T47D (cell line): ENCODE measurements around the gene PKIB.
A peak's percentile ranks its signal among the peaks of the same experiment; 100 is the strongest.

Experiments
- DNase-seq, 2 experiments: peaks; one replicate each; pipeline versions ENCODE4 v3.0.0 to v3.0.0-alpha.2; 2011 to 2012; ENCODE audit warnings: low read depth in 1 of 2, low spot score in 1 of 2
- JUND ChIP-seq: IDR thresholded peaks from 2 replicates; pipeline ENCODE4 v1.6.1; 2012; ENCODE audit warnings: low read depth
- in situ Hi-C: cut with HindIII; loops from 2 replicates; pipeline ENCODE4 v1.10.0; 2016; ENCODE audit warnings: low sequenced_read_pairs, low pct_unique_long_range_greater_than_20kb

PKIB gene

DNA sequence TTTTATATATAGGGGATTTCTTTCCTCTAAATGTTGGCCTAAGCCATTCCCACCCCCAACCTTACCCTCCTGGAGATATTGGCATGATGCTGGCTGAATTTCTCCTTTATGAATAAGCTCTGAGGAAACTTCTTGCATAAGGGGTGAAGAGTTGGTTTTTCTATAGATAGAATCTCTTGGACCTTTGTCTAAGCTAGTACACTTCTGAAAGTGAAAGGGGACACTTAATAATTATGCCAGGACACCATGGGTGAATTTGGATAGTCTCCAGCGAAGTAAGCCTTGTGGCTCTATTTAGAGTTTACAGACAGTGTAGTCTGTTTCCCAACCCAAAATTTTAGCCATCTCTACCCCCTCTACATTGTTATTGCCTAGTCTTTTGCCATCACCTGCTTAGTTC lies 142.3 kb downstream of the PKIB start:
- in situ Hi-C loops: no loop called here
- no peak for TF ChIP-seq JUND

DNA sequence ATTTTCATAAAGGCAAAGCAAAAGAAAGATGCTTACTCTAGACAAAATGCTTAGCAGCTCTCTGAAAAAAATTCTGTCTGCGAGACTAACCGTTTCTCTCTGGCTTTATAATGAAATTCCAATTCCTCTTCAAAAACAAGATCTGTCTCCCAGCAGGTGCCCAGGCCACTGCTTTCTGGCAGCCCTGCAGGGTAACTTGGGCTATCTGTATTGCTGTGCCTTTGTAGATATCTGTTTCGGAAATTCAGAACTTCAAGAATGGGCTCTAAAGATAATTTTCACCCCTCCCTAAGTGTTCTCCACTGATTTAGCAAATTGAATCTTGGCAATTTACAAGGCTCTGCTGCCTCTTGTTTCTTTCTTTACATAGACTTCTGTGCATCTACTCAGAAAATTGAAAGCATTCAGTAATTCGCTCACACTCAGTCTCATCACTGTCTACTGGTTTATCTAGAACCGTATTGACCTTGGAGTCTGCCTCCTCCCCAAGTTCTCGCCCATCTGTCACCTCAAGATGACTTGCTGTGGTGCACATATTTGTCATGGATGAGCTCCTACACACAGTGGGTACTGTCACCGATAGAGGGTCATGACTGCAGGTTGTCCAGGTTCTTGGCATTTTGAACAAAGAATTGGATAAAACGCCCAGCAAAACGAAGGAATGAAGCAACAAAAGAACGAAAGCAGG lies 142.9 kb downstream of the PKIB start:
- no peak for DNase-seq

More for the DNA sequence above, 142.3 kb downstream of the PKIB start:
- DNase-seq: no peak

DNA sequence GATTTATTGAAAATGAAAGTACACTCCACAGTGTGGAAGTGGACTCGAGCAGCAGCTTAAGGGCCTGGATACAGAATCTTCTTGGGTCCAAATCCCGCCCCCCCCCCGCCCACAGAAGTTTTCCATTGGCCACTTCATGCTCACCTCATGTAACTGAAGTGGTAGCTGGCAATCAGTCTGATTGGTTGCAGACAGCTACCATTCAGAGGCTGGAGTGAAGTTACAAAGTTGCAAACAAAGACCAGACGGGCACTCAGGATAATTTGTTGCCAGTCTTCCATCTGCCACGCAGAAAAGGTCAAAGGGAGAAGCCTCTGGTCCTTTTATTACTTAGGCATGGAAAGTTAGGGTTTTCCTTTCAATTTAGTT lies 143.5 kb downstream of the PKIB start:
- in situ Hi-C loops: no loop called here
- no peak for TF ChIP-seq JUND
- peak in 1 of 2 experiments; percentile 42 for DNase-seq

More for the DNA sequence above, 142.9 kb downstream of the PKIB start:
- no peak for TF ChIP-seq JUND
- in situ Hi-C loops: no loop called here

DNA sequence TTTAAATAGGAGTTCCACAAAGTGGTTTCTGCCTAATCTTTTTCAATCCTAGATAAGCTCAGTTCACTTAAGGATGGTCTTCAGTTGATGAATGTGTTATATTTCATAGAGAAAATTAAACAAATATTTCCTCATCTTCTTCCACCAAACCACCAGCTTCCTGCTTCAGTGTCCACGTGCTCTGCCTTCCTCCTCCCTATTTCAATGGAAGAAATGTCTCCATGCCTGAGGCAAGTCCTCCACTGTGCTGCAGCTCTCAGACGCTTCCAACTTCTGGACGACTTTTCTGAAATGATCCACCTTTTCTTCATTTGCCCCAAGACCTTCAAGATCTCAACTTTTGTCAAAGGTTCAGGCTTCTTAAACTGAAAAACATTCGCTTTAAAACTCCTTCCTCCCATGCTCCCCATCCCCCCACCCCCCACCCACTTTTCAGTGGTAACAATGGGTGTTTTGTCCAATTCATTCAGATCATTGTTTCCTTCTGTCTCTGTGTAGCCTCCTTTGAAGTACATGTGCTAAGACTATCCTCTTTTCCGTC lies 144.1 kb downstream of the PKIB start:
- no peak for TF ChIP-seq JUND
- DNase-seq: no peak
- in situ Hi-C loops: no loop called here

DNA sequence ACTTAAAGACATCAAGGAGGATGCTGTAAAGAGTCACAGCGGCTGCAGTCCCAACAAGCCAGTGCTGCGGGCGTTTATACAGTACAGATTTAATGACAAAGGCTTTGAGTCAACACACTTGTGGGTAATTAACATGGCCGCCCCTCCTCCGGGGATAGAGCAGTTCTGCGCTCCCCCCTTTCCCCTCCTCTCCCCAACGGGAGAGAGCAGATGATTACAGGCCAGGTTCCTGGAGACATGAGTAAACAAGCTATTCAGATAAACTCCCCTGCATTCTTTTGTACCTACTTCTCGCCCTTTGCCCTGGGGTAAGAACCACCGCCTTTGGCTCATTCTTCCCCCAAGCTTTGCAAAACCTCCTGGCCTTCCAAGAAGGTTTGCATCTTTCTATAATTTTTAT lies 145.7 kb downstream of the PKIB start:
- in situ Hi-C loops: no loop called here
- no peak for DNase-seq
- no peak for TF ChIP-seq JUND

DNA sequence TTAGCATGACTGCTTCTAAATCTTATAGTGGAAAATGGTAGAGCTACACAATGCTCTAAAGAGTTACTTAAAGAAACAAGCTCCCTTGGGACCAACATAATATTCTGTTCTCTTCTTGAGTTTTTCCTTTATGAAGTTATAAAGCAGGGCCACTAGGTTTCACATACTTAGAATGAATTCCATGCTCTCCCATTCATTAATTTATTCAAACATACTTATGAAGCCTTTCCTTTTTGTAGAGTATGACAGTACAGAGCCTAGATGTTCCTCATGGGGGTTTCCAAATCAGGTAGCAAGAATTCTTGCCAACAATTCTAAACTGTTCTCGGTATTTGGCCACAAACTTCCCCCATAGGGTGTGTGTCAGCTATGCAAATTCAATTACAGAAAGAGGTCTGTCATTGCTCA lies 148.7 kb downstream of the PKIB start:
- TF ChIP-seq JUND: no peak
- in situ Hi-C loops: no loop called here
- no peak for DNase-seq

DNA sequence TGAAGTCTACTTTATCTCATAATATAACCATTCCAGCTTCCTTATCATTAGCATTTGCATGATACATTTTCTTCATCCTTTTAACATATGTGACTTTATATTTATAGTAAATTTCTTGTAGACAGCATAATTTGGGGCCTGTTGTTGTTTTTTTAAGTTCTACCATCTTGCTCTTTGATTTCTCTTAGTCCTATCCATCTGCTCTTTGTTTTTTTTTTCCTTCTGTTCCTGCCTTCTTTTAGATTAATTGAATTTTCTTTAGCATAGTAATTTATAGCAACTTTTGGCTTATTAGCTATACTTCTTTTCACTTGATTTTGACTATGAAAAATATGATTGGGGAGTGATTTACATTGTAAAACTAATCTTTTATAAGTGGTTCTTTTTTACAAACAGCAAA lies 150.1 kb downstream of the PKIB start:
- TF ChIP-seq JUND: no peak
- no peak for DNase-seq
- in situ Hi-C loops: no loop called here

DNA sequence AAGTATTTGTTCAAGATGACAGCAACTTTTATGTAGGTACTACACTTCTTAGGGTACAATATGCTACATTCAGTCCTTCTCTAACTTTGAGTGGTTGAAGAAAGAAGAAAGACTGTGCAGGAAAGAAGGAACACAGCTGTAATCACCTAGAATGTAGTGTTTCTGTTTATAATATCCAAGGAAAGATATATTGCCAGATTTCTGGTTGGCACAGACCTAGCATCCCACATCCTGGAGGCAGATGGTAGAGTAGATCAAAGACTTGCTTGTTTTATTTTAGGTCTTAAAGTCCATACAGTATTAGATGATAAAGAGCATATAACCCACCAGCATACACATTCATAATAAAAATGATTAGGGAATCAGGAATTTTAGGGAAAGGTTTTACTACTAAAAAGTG lies 156.1 kb downstream of the PKIB start:
- no peak for TF ChIP-seq JUND
- DNase-seq: no peak
- in situ Hi-C loops: no loop called here

DNA sequence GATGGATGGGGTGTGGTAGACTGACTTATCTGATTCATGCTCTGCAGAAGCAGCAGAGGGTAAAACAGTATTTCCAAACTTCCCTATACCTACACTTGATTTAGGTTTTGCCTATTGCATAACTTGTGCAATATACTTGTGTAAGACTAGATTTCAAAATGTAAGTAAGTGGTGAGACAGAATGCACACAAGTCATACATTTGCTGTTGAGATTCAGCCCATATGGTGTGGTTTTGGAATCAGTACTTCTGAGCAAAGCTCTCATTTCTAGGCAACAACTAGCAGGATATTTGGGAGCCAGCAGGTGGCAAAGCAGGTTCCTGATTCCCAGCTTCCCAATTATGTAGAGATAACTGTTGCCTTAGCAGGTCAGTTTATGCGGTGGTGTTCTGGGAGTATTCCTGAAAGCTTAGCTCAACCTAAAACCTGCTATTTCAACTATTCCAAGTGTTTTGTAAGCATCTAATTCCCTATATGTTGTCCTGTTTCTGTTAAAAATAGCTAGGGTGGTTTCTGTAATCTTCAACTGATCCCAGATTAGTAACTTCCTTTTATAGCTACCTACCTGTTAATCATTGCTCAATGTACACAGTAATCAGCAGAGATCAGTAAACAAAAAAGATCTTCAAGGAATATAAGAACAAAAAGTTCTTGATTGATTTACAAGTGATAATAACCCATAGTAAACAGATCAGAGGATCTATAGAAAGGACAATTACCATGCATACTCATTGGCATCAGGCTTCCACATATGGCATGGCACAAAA lies 160.8 kb downstream of the PKIB start:
- peak in 1 of 2 experiments; percentile 6 for DNase-seq
- in situ Hi-C loops: no loop called here
- TF ChIP-seq JUND: no peak

DNA sequence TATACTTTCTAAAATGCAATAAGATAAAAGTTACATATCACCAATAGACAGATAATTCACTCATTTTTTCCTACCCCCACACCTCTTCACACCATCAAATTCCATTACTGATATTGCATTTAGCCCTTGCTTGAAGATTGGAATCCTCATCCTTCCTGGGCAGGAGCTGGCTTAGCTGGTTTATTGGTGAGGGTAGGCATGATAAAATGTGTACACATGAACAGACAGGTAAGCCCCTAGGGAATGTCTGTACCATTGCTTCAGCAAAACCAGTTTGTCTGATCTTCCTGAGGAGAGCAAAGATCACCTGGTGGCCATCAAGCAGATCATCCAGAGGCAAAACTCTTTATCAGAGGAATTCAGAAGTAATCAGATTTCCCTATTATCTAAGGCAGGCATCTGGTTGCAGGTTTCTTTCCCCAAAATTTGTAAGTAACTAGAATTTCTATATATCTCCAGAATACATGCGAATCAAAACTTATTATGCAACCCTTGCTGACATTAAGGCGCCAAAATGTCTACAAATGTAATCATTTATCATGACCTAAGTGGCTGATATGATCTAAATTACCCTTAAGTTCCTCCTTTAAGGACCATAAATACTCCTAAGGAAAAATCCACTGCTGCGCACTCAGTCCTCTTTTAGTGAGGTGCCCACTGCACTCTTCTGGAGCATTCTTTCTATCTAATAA lies 162.7 kb downstream of the PKIB start:
- DNase-seq: peak in 1 of 2 experiments; percentile 9
- in situ Hi-C loops: no loop called here

More for the DNA sequence above, 162.7 kb downstream of the PKIB start:
- TF ChIP-seq JUND: no peak
